Measurements from ENCODE around the gene TMEM167A.
"Not testable (repeated sequence)": the region's sequence is repeated elsewhere in the genome, so short reads cannot be mapped to it uniquely, and the experiment has no call there.

The TMEM167A gene

GRCh38 chr5:83090169-83090568, 13.0 kb upstream of the TMEM167A start:
- FAIRE-seq (no peak), DNase-seq (ENCODE audit: low spot score) (no peak)

GRCh38 chr5:83085106-83085505, 7.9 kb upstream of the TMEM167A start:
- FAIRE-seq (no peak), DNase-seq (ENCODE audit: low spot score) (no peak)

GRCh38 chr5:83084336-83084735, 7.1 kb upstream of the TMEM167A start:
- no peak for DNase-seq (ENCODE audit: low spot score)

GRCh38 chr5:83082750-83083149, 5.6 kb upstream of the TMEM167A start:
- DNase-seq (ENCODE audit: low spot score) (no peak), FAIRE-seq (no peak)

More at GRCh38 chr5:83084336-83084735, 7.1 kb upstream of the TMEM167A start:
- FAIRE-seq: no peak

- FAIRE-seq (no peak), DNase-seq (ENCODE audit: low spot score) (no peak)
Observed at GRCh38 chr5:83077662-83078261, 568 bp upstream of the TMEM167A start.

- no peak for FAIRE-seq
Observed at GRCh38 chr5:83072966-83073365, 4.2 kb downstream of the TMEM167A start.

GRCh38 chr5:83071286-83072051, 5.7 kb downstream of the TMEM167A start:
- no peak for FAIRE-seq
- DNase-seq (ENCODE audit: low spot score): no peak

More at GRCh38 chr5:83072966-83073365, 4.2 kb downstream of the TMEM167A start:
- no peak for DNase-seq (ENCODE audit: low spot score)

- no peak for DNase-seq (ENCODE audit: low spot score)
- FAIRE-seq: no peak
Observed at GRCh38 chr5:83069096-83069799, 7.9 kb downstream of the TMEM167A start.

GRCh38 chr5:83067377-83067776, 9.8 kb downstream of the TMEM167A start:
- not testable (repeated sequence) for DNase-seq (ENCODE audit: low spot score); FAIRE-seq

- no peak for DNase-seq (ENCODE audit: low spot score)
- FAIRE-seq: no peak
Observed at GRCh38 chr5:83066548-83067110, 10.6 kb downstream of the TMEM167A start.

GRCh38 chr5:83059341-83059740, 17.9 kb downstream of the TMEM167A start:
- DNase-seq (ENCODE audit: low spot score) (no peak), FAIRE-seq (no peak)

- no peak for DNase-seq (ENCODE audit: low spot score)
- FAIRE-seq: no peak
Observed at GRCh38 chr5:83058726-83059125, 18.5 kb downstream of the TMEM167A start.

GRCh38 chr5:83055166-83055565, 22.0 kb downstream of the TMEM167A start:
- no peak for DNase-seq (ENCODE audit: low spot score)
- FAIRE-seq: no peak

- FAIRE-seq (no peak), DNase-seq (ENCODE audit: low spot score) (no peak)
Observed at GRCh38 chr5:83050723-83051340, 26.4 kb downstream of the TMEM167A start.

- no peak for DNase-seq (ENCODE audit: low spot score)
- FAIRE-seq: no peak
Observed at GRCh38 chr5:83049370-83049885, 27.8 kb downstream of the TMEM167A start.

GRCh38 chr5:83048811-83049210, 28.4 kb downstream of the TMEM167A start:
- FAIRE-seq (no peak), DNase-seq (ENCODE audit: low spot score) (no peak)

- FAIRE-seq (no peak), DNase-seq (ENCODE audit: low spot score) (no peak)
Observed at GRCh38 chr5:83048277-83048676, 28.9 kb downstream of the TMEM167A start.

- no peak for FAIRE-seq
- DNase-seq (ENCODE audit: low spot score): no peak
Observed at GRCh38 chr5:83044926-83045325, 32.3 kb downstream of the TMEM167A start.

- no peak for DNase-seq (ENCODE audit: low spot score)
- no peak for FAIRE-seq
Observed at GRCh38 chr5:83042507-83042906, 34.7 kb downstream of the TMEM167A start.

- DNase-seq (ENCODE audit: low spot score) (no peak), FAIRE-seq (no peak)
Observed at GRCh38 chr5:83038924-83039323, 38.3 kb downstream of the TMEM167A start.

GRCh38 chr5:83036991-83037575, 40.1 kb downstream of the TMEM167A start:
- no peak for FAIRE-seq
- DNase-seq (ENCODE audit: low spot score): no peak

Data from RCC 7860 (cell line).